HG03159 (cell line): ENCODE data around the gene SPCS2.

Source experiments
- ATAC-seq: cut with Tn5 transposase; IDR thresholded peaks from one replicate; pipeline ENCODE4 v1.9.1; 2021; ENCODE audit warnings: mild to moderate bottlenecking, moderate library complexity; ENCODE audit not compliant: unreplicated experiment

Gene SPCS2

GRCh38 chr11:74948898-74949752 lies at the start of gene SPCS2, which contains the start of gene XRRA1:
TSS of gene SPCS2 (plus strand) at chr11:74949266. CDS start at chr11:74949286, 20 bp downstream.
TSS of gene XRRA1 (minus strand) at chr11:74949091. CDS start at chr11:74940878, 8,213 bp downstream.
- peak; percentile 89 for ATAC-seq

GRCh38 chr11:74902342-74902741 lies 46.7 kb upstream of the SPCS2 start:
- ATAC-seq, result no peak

GRCh38 chr11:74905326-74905725 lies 43.7 kb upstream of the SPCS2 start:
- no peak for ATAC-seq

- no peak for ATAC-seq
Observed at GRCh38 chr11:74909385-74909784, 39.7 kb upstream of the SPCS2 start.

- no peak for ATAC-seq
Observed at GRCh38 chr11:74909812-74910211, 39.3 kb upstream of the SPCS2 start.

GRCh38 chr11:74923125-74923524 lies 25.9 kb upstream of the SPCS2 start:
- ATAC-seq, result no peak

GRCh38 chr11:74925281-74925680 lies 23.8 kb upstream of the SPCS2 start:
- ATAC-seq, result no peak

- ATAC-seq, result no peak
Observed at GRCh38 chr11:74926304-74927030, 22.6 kb upstream of the SPCS2 start.

- ATAC-seq, result no peak
Observed at GRCh38 chr11:74927496-74927895, 21.6 kb upstream of the SPCS2 start.

GRCh38 chr11:74929431-74930363 lies 19.4 kb upstream of the SPCS2 start:
- ATAC-seq, result peak; percentile 82

- ATAC-seq, result no peak
Observed at GRCh38 chr11:74932169-74932568, 16.9 kb upstream of the SPCS2 start.

- ATAC-seq, result no peak
Observed at GRCh38 chr11:74932797-74933196, 16.3 kb upstream of the SPCS2 start.

- no peak for ATAC-seq
Observed at GRCh38 chr11:74933765-74934164, 15.3 kb upstream of the SPCS2 start.

GRCh38 chr11:74935285-74935684 lies 13.8 kb upstream of the SPCS2 start:
- no peak for ATAC-seq

- no peak for ATAC-seq
Observed at GRCh38 chr11:74936087-74936486, 13.0 kb upstream of the SPCS2 start.

- no peak for ATAC-seq
Observed at GRCh38 chr11:74936976-74937375, 12.1 kb upstream of the SPCS2 start.

GRCh38 chr11:74937696-74938475 lies 11.2 kb upstream of the SPCS2 start:
- ATAC-seq, result no peak

GRCh38 chr11:74941492-74941891 lies 7.6 kb upstream of the SPCS2 start:
- ATAC-seq, result no peak

- no peak for ATAC-seq
Observed at GRCh38 chr11:74942073-74942759, 6.8 kb upstream of the SPCS2 start.

- peak; percentile 13 for ATAC-seq
Observed at GRCh38 chr11:74948546-74948897, 544 bp upstream of the SPCS2 start.
